KBM-7 (cell line): ENCODE results near the gene NDUFS1.
"Not testable (repeated sequence)": the region's sequence is repeated elsewhere in the genome, so short reads cannot be mapped to it uniquely, and the experiment has no call there.

Experiments
- DNase-seq: peaks from one replicate; pipeline ENCODE4 v3.0.0-alpha.2; 2015
- in situ Hi-C: fragments of 300-500 bp; cut with MboI; formaldehyde crosslinking; loops from 2 replicates; pipeline ENCODE4 v1.14.3; 2020; ENCODE audit warnings: low sequenced_read_pairs, low pct_unique_long_range_greater_than_20kb, mixed read lengths

Gene NDUFS1

DNA sequence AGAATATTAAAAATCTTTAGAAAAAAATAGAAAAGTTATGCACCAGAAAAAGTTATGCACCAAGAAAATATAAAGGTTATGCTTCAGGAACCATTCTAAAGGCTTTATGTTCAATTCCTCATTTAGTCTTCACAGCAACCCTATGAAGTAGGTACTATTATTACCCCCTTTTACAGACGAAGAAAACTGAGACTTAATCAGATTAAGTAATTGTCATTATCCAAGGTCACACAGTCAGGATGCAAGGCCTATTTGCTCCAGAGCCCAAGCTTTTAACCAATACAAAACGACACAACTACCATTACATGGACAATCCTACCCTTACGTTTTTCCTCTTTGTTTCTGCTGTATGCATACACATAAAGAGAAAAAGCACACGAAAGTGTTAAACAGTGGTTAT lies 78.3 kb downstream of the NDUFS1 start:
- DNase-seq = no peak
- in situ Hi-C loops = no loop called here

DNA sequence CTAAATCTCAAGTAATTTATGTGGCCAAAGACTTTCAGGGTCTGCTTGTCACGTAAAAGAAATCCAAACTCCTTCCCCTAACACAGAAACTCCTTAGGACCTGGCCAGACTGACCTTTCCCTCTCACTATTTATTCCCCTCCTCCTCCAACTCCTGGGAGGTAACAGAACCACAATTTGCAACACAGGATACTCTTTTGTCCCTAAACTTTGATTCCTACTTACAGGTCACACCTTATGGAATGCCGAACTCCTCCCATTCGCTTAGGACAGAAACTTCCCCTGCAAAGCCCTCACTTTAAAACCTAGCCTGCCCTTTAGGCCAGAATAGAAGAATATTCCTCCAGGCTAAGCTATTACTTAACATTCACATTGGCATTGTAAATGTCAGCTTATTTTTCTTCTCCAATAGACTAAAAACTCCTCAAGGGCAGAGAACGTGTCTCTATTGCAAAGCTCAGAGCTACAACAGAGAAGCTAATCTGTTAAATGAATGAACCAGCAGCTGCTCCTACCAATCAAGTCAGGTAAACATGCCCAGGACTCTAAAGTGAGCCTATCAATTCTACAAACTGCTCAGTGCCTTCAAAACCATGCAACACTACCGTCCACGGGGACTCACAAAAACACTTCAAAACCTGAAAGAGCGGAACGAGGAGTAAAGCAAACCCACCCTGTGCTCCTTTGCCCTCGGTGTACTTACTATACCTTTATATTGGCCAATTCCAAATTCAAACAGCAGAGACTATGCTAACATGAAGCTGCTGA lies 79.4 kb downstream of the NDUFS1 start:
- in situ Hi-C loops = no loop called here

DNA sequence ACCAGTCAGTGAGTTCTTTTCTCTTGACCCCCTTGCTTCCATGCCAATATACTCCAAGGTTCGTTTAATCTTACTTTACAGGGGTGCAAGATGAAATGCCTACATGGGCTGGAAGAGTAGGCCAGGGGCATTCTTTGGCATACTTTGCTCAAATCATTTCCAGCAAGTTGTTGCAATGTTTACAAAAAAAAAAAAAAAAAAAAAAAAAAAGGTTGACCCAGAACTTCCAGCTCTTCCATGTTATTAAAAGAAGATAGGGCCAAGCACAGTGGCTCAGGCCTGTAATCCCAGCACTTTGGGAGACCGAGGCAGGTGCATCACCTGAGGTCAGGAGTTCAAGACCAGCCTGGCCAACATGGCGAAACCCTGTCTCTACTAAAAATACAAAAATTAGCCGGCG lies 81.4 kb downstream of the NDUFS1 start:
- in situ Hi-C loops, DNase-seq: not testable (repeated sequence)

More for the DNA sequence above, 79.4 kb downstream of the NDUFS1 start:
- DNase-seq = no peak

DNA sequence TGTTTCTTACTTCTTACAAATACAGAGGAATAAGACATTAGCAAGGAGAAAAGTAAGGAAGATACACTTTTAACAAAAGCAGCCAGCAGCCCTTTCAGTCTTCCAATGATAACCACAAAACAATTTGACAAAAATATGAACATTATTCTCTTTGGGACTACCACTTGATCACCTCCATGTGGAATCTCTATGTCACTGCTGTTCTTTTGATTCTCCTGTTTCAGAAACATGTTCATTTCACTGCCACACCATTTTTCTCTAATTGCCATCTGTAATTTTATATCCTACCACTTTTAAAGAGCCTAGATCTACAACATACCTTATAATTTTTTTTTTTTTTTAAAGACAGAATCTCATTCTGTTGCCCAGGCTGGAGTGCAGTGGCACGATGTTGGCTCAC lies 84.1 kb downstream of the NDUFS1 start:
- in situ Hi-C loops = no loop called here
- DNase-seq = no peak

DNA sequence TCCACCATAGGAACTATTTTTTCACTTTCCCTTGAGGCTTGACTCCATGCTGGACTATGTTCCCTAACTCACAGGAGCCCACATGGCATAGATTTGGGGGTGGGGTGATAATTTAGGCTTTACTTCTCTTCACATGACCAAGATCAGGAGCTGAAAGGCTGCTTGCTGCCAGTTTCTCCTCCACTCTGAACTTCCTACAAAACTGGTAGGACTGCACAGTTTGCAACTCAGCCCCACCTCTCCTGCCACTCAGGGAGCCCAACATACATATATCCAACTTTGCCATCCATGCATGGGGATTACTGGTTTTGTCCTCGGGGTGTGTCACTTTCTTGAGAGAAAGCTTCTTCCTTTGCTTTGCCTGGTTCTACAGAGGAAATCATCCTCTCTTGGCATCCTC lies 87.4 kb downstream of the NDUFS1 start:
- no peak for DNase-seq
- in situ Hi-C loops = no loop called here

DNA sequence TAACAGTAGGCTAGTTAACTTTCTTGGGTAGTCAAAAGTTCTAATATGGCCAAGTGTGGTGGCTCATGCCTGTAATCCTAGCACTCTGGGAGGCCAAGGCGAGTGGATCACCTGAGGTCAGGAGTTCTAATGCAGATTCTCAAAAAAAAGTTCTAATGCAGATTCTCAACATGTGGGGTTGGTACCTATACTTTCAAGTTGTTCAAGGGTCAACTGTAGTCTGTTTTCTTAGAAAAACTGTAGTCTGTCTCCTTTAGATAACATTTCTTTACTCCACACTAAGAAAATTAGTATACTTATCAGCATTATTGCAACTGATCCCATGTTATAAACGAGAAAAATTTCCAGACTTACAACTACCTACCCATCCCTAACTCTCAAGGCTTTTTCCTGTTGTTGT lies 89.8 kb downstream of the NDUFS1 start:
- in situ Hi-C loops = no loop called here
- DNase-seq = no peak

DNA sequence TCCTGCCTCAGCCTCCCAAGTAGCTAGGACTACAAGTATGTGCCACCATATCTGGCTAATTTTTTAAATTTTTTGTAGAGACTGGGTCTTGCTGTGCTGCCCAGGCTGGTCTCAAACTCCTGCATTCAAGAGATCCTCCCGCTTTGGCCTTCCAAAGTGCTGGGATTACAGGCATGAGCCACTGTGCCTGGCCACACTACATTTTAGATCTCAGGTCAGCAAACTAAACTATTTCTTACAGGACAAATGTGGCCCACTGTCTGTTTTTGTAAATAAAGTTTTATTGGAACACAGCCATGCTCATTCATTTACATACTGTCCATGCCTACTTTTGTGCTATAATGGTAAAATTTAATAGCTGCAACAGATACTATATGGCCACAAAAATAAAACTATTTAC lies 91.0 kb downstream of the NDUFS1 start:
- DNase-seq = no peak
- in situ Hi-C loops = no loop called here
